NCI-H524 (cell line): ENCODE measurements around the gene YBEY.
A peak's percentile ranks its signal among the peaks of the same experiment; 100 is the strongest.
"Not testable (repeated sequence)": the region's sequence is repeated elsewhere in the genome, so short reads cannot be mapped to it uniquely, and the experiment has no call there.

Experiments used
- DNase-seq, 2 experiments: peaks; one replicate each; lab custom pipeline; 2025; lab: John Stamatoyannopoulos, UW

Gene YBEY, protein sequence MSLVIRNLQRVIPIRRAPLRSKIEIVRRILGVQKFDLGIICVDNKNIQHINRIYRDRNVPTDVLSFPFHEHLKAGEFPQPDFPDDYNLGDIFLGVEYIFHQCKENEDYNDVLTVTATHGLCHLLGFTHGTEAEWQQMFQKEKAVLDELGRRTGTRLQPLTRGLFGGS

DNA sequence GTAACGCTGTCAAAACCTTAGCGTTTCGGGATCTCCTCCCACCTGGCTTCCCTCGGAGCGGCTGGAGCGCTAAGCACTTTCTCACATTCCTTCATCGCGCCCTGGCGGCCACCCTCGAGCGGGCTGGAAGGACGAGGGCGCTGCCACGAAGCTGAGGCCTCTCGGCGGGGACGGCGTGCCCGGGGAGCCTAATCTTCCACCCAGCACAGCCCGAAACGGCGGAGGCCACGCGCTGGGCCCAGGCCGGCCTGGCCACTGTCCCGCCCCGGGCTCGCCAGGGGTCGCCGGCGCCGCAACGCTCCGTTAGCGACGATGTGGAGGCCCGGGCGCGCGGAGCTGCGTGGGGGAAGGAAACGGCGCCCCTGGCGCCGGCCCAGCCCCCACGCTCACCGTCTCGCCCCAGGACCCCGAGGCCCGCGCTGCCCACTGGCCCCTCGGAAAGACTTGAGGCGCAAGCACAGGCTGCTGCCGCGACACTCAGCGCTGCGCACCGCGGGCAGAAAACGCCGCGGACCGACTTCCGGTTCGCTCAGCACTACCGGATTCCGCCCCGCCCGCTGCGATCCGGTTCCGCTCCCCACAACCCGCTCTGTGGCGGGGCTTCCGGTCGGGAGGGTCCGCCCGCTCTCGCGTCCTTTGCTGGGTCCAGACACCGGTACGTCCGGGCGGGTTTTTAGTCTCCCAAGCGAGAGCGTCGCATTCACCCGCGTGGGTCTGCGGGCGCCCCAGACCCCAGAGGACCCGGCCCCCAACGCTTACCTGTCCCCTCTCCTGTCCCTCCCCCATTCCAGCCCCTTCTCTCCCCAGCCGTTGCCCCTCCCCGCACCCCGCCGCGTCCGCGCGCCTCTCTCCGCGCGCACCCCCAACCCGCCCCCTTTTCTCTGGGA lies at the start of gene YBEY:
Gene YBEY (plus strand): TSS at position 582 of the 887 bp plus-strand sequence. CDS start 572 bp downstream, outside the sequence.
- peak; percentile 85 to 93 for DNase-seq

DNA sequence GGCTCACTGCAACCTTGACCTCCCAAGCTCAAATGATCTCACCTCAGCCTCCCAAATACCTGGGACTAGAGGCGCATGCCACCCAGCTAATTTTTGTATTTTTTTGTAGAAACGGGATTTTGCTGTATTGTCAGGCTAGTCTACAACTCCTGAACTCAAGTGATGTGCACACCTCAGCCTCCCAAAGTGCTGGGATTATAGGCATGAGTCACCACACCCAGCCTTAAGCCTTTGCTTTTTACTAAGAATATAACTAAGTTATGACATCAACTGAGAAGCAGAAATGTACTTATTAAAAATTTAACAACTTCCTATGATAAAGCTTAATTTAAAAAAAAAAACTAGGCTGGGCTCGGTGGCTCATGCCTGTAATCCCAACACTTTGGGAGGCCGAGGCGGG lies 48.7 kb upstream of the YBEY start:
- no peak for DNase-seq

DNA sequence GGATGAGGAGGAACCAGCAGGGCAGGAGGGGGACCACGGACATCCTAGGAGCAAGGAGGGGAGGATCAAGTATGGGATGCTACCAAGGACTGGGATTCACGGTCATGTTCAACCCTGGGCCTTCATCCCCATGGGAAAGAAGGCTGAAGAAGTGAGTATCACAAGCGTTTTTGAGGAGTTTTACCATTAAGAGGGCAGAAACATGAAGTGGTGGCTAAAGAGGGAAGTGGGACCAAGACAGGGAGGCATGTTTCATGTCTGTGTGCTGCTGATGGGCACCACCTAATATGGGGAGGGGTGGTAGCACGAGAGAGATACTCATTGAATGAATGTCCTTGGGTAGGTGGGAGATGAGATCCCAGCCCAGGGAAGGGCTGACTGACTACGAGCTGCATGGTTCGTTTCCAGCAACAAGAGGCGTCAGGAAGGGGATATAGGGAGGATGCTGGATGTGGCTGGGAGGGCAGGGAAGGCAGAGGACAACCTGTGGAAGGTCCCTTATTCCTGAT lies 46.3 kb upstream of the YBEY start:
- DNase-seq = no peak

DNA sequence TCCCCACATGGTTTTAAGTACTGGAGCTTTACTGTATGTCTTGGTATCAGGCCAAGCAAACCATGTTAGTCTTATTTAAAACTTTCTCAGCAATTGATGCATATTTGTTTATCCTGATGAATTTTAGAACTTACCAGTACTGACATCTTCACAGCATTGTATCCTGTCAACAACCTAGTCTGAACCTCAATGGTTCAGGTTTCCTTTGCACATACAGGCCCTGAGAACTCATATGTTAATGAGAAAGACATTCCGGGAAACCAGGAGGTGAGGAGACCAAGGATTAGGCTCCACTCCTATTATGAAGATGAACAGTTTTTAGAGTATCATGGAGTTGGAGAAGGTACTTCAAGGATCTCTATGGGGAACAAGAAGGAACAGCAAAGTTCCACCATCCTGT lies 44.6 kb upstream of the YBEY start:
- not testable (repeated sequence) for DNase-seq

DNA sequence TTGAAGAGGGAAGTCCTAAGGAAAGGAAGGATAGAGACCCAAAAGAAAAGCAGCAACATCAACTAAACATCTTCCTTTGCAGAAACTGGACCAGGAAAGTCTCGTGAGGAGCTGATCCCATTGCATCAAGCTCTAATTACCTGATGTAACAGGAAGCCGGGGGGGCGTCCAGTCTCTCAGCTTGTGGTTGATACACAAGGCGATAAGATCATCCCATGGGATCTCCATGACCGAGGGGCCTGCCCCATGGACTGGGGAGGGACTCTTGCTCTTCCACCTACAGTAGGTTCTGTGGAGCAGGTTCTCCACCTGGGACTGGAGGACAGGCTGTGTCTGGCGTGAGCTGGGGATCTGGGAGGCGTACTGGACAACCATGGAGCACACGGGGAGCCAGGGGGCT lies 42.8 kb upstream of the YBEY start:
- no peak for DNase-seq

DNA sequence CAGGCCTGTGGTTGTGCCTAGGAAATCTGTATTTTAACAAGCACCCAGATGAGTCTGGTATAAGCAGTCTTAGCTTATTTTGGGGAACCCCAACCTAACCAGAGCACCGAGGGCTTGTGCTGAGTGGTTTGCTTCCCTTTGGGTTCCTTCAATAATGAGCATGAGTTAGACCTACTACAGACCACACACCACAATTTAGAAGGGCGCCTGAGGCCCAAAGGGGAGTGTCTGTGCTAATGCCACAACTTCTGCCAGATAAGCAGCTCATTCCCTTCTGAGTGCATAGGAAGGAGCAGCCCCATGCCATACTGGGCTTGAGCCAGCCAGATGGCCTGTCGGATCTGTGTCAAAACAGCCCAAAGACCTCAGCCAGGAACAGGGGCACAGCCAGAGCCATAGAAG lies 42.2 kb upstream of the YBEY start:
- DNase-seq = no peak

DNA sequence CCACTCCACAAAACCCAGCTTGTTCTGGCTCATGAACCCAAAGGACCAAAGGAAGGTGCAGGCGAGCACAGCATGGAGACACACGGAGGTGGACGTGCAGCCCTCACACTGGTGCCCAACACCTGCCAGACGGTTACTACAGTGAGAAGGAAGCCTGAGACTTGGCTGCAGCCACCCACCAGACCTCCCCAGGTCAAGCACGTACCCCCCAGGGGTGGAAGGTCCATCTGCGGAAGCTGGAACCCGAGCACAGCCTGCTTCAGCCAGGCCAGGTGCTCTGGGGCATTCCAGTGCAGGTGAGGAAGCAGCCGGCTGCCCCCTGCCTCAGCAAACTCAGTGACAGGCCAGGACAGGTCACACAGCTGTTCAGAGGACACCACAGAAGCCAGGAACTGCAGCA lies 41.5 kb upstream of the YBEY start:
- no peak for DNase-seq

DNA sequence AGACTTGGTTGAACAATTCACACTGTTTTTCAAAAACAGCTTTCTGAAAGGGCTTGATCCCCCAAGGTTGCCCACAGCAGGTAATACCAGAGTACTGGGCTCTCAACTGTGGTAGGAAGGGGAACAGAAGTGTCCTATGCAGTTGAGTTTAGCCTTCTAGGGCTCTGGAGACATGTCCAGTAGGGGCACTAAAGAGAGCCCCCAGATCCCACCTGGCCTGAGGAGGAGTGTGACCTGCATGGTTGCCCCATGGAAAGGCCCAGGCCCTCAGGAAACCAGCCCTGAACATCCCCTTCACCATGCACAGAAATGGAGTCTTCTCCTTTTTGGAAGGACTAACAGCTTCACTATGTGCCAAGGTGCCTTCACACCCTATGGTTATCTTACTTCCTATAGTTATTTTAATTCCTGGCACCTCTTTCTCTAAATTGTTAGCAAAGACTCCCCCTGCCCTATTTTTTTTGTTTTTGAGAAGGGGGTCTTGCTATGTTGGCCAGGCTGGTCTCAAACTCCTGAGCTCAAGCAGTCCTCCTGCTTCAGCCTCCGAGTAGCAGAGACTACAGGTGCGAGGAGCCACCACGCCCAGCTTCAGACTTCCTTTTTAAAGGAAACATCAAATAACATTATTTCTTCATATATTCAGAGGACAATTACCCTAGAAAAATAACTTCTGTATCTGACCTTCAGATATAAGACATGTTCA lies 40.8 kb upstream of the YBEY start:
- DNase-seq = no peak

DNA sequence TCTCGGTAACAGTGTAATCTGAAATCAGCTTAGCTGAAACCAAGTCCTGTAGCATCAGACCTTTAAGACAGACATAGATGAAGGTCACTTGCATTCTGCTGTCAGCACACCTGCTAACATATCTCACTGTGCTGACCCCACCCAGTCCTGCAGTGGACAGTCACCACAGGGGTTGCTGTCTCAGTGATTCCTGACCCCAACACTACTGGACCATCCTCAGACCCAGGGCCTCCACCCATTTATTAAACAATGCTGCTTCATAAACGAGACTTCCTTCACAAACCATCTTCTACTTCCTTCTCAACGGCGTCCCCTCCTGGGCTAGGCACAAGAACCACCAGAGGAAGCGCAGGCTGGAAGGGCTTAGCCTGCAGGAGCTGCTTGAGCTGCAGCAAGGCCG lies 39.8 kb upstream of the YBEY start:
- no peak for DNase-seq

DNA sequence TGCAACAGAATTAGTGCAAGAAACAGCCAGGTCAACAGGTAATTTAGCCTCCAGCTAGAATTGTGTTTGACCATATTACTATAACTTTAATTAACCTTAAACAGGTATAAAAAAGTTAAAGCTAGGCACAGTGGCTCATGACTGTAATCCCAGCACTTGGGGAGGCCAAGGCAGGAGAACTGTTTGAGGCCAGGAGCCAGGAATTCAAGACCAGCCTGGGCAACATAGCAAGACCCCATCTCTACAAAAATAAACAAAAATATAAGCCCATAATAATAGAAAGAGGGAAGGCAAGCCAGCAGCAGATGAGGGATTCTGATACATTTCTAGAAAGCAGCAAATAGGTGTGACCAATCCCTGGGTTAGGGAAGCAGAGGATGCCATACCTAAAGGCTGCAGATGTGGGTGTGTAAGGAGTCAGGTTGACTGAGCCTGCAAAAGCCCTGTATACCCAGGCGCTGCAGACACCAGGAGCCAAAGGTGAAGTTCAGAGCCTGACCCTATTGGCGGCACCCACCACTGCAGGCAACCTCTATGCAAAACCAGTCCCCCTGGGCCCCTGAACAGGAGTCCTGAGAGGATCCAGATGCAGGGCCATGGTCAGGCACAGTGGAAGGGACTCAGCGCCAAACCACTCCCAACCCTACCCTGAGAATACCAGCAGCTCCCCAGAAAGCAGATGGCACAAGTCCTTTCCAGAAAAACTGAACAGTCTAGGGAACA lies 38.3 kb upstream of the YBEY start:
- no peak for DNase-seq

DNA sequence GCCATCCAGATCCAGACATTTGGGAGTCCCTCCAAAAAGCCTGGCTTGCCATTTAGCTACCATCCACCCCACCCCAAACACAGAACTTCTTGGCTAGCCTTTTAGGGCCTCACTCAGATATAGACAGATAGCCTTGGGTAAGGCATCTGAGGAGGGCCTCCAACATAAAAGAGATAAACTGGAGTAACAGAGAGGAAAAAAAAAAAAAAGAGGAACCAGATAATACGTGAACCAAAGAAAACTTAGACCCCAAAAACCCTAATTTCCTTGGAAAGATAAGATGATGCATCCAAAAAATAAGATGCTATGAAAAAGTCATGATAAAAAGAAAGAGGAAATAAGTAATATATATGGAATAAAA lies 37.7 kb upstream of the YBEY start:
- DNase-seq = no peak

DNA sequence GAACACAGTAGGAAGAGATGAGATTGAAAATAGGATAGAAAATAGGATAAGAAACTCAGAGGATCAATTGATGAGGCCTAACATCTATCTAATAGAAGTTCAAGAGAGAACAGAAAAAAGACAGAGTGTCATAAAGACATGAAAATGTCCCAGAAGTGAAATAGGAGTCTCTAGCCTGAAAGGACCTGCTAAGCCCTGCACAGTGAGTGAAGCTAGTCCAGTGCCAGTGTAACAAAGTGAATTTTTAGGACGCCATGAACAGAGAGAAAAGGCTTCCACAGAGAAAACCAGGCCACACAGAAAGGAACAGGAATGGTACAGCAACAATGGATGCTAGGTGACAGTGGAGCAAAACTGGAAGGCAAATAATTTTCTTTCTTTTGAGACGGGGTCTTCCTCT lies 37.3 kb upstream of the YBEY start:
- no peak for DNase-seq

DNA sequence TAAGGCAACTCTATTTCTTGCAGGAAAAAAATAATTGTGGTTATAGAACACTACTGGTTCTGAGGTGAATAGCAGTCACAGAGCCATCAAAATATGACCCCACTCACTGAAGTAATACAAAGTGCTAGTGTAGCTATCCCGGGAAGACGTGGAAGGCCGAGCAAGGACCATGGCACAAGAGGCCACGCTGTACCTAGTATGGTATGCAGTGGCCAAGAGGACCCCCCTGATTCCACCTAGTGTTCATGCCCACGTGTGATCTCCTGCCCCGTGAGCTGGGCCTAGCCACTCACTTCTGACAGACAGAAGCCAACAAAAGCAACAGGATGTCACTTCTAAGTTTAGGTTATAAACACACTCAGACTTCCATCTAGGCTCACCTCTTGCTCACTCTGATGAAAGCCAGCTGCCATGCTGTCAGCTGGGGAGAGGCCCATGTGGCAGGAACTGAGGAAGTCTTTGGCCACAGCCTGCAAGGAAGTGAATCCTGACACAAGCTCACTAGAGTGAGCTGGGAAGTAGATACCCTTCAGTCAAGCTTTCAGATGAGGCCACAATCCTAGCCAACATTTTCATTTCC lies 35.9 kb upstream of the YBEY start:
- no peak for DNase-seq

DNA sequence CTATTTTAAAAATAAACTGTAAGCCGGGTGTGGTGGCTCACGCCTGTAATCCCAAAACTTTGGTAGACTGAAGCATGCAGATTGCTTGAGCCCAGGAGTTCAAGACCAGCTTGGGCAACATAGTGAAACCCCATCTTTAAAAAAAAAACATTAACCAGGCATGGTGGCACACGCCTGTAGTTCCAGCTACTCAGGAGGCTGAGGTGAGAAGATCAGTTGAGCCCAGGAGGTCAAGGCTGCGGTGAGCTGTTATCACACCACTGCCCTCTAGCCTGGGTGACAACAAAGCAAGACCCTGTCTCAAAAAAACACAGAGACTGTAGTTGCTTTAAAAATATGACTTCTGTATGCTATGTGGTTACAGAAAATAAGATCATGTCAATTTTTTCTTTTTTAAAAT lies 33.3 kb upstream of the YBEY start:
- no peak for DNase-seq

DNA sequence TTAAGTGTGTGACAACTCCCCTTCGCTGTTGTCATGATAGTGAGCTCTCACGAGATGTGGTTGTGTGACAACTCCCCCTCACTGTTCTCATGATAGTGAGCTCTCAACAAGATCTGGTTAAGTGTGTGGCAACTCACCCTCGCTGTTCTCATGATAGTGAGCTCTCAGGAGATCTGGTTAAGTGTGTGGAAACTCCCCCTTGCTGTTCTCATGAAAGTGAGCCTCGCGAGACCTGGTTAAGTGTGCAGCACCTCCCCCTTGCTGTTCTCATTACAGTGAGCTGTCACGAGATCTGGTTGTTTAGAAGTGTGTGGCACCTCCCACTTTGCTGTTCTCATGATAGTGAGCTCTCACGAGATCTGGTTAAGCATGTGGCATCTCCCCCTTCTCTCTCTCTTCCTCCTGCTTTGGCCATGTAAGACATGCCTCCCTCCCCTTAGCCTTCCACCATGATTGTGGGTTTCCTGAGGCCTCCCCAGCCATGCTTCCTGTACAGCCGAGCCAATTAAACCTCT lies 32.5 kb upstream of the YBEY start:
- DNase-seq = no peak

DNA sequence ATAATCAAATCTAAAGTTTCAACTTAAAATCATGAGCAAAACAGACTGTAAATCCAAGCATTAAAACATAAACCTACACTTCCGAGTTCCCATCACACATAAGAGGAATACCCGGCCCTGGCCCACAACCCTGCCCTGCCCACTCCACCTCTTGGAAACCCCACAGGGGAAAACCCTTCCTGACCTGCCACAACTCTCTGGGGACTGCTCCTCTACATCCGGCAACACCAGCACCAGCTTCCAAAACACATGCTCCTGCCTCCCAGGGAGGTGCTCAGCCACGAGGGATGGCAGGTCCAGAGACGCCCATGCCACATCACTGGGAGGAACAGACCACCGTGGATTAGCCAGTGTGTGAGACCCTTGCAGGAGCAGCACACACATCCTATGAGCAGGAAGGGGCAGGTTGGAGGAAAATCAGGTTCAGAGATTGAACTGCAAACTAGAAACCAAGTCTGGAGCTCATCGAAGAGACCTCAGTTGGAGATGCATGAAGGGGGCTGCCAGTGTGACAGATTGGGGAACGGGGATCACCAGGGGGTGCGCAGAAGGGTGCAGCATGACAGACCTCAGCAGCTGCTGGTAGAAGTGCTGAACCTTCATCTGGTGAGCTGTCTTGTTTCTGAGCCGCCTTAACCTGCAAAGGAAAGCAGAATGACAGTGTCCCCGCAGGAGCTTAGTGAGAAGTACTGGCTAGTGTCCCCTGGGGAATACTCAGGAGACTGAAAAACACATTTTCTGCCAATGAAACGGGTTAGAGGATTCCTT lies 31.8 kb upstream of the YBEY start:
- no peak for DNase-seq

DNA sequence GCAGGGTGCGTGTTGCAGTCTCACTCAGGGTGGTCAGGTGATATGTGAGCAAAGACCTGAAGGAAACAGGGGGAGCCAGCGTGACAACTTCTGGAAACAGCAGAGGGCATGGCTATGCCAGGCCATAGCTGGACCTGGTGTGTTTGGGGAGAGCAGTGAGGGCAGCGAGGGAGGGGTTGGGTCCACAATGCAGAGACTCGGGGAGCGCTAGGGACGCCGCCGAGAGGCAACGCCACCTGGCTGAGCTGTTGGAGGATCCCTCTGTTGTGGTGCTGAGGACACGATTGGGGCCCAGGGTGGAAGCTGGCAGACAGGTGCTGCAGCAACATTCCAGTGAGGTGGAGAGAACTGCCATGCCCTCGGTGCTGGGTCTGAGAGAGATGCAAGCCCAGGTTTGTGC lies 31.0 kb upstream of the YBEY start:
- DNase-seq = no peak

DNA sequence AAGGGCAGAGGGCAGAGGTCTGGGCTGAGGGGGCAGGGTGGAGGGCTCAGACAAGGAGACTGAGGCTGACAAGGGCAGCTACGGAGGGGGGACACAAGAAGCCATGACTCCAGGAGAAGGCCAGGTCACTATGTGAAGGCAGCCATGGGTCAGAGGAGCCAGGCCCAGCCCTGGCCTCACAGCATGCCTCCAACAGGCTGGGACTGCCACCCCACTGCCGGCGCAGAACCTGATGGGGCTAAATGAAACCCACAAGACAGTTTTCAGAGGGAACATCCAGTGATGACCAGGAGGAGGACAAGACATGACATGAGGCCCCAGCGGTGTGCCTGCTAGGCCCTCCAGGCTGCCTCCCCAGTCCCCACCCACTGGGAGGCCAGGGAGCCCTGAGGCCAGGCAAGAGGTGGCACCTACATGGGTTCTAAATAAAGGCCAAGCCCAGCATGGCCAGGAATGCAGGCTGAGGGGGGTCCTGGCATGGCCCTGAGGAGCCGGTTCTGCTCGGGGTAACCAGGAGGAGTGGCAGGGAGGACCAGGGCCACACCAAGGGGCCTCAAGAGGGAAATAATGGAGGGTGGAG lies 30.3 kb upstream of the YBEY start:
- DNase-seq = no peak

DNA sequence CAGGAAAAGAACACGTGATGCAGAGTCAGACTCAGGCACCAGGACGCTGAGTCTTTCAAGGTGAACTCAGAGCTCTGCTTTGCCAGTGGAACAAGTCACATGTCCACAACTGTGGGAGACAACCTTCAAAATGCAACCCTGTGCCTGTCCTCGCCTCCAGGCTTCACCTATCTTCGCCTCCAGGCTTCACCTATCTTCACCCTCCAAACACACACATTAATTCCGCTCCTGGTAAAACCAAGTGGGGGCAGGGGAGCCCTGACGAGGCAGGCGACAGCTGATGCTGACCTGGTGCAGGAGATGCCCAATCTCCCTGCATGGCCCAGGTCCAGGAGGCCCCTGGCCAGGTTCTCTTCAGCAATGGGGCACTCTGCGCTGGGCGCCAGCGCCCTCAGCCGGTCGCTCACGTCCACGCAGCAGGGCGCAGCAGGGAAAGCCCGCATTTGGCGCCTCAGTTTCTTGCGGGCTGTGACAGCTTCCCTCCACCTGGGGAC lies 29.6 kb upstream of the YBEY start:
- no peak for DNase-seq

DNA sequence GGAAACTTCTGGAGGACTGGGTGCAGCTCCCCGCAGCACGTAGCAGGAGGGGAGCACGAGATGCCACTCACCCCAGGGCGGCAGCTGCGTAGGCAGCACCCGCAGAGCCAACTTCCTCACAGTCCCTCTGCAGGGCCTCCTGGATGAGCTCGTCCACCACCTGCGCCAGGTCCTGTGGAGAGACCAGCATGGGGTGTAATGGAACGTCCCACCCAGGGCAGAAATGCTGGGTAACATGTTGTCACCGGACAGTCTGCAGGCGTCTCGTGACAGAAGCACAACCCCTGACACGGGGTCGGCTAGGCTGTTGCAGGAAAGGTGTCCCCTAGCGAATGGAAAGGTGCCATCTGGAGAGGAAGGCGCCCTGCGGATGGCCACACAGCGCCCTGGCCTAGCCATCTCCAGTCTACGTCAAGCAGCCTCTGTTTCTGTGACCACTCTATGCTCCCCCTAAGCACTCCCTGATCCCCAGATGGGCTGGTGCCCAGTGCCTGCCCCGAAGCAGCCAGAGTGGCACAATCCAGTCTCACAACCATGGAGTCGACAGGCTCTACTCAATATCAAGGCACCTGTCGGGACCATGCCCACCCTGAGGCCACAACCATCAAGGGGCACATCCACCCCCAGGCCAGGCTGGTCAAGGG lies 22.0 kb upstream of the YBEY start:
- DNase-seq = no peak
